ENCODE data around the gene DENND6B.

Gene DENND6B

DNA sequence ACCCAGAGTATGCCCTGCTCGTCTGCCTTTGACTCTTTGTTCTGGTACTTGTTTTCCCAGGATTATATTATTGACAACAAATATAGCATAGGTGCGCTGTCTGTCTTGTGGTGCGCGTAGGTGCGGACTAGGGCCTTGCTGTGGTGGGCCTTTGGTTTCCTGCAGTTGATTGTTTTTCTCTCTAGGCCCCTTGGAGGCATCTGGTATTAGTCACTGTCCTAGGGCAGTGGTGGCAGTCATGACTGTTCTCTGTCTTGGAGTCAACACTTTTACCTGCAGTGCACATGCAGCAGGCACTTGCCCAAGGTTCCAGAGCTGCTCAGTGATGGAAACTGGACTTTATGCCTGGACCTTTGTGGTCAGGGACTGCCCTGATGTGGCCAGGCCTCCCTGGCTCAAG is 34.9 kb upstream of the DENND6B start:
- no peak overlapping the region for H3K4me3 ChIP-seq (ENCODE audit: control insufficient read depth, low read depth, low read length)
- no peak for DNase-seq (ENCODE audit: low read depth)
- TF ChIP-seq, protein P1, sequence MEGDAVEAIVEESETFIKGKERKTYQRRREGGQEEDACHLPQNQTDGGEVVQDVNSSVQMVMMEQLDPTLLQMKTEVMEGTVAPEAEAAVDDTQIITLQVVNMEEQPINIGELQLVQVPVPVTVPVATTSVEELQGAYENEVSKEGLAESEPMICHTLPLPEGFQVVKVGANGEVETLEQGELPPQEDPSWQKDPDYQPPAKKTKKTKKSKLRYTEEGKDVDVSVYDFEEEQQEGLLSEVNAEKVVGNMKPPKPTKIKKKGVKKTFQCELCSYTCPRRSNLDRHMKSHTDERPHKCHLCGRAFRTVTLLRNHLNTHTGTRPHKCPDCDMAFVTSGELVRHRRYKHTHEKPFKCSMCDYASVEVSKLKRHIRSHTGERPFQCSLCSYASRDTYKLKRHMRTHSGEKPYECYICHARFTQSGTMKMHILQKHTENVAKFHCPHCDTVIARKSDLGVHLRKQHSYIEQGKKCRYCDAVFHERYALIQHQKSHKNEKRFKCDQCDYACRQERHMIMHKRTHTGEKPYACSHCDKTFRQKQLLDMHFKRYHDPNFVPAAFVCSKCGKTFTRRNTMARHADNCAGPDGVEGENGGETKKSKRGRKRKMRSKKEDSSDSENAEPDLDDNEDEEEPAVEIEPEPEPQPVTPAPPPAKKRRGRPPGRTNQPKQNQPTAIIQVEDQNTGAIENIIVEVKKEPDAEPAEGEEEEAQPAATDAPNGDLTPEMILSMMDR (IDR thresholded peaks at IDR 0.05; ENCODE audit: control insufficient read depth, insufficient read depth, low read depth, low read length, missing control alignments): no peak

DNA sequence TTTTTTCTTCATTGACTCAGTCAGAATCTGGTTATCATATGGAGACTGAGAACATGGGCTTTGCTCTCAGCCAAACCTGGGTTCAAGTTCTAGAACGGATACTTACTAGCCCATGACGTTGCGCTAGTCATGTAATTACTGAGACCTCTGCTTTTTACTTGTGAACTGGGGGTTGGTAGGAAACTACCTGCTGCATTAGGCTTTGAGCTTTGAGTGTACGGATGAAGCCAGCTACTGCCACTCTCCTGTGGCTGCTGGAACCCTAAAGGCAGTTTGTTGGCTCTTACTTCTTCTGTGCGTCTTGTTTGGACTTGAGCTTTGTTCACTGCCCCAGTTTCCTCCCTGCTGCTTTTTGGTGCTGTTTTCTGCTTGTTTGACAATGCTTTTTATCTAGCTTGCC is 34.4 kb upstream of the DENND6B start:
- DNase-seq (ENCODE audit: low read depth): no peak
- TF ChIP-seq, protein P1 (IDR thresholded peaks at IDR 0.05; ENCODE audit: control insufficient read depth, insufficient read depth, low read depth, low read length, missing control alignments): no peak

DNA sequence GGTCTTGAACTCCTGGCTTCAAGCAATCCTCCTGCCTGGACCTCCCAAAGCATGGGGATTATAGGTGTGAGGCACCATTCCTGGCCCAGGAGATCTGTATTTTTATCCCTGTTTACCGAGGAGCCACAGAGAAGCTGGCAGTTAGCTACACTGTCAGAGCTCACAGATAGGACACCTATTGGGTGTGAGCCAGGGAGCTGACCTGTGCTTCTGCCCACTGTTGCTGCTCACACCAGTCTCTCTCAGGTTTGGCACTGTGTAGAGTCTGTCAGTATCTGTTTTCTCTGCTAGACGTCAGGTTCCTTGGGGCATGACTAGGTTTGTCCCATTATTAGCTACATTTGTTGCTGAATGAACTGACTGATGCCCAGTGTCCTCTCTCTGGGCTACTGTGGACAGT is 33.8 kb upstream of the DENND6B start:
- DNase-seq (ENCODE audit: low read depth): no peak
- H3K4me3 ChIP-seq (ENCODE audit: control insufficient read depth, low read depth, low read length): no peak overlapping the region
- TF ChIP-seq, protein P1 (IDR thresholded peaks at IDR 0.05; ENCODE audit: control insufficient read depth, insufficient read depth, low read depth, low read length, missing control alignments): no peak

More for the DNA sequence above, 34.4 kb upstream of the DENND6B start:
- H3K4me3 ChIP-seq (ENCODE audit: control insufficient read depth, low read depth, low read length): no peak overlapping the region

DNA sequence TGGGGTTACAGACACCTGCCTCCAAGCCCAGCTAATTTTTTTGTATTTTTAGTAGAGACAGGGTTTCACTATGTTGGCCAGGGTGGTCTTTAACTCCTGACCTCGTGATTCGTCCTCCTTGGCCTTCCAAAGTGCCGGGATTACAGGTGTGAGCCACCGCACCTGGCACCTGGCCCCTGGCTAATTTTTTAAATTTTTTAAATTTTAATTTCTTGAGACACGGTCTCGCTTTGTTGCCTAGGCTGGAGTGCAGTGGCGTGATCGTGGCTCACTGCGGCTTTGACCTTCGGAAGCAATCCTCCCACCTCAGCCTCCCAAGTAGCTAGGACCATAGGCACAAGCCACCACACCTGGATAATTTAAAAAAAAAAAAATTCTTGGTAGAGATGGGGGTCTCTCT is 30.9 kb upstream of the DENND6B start:
- no peak overlapping the region for H3K4me3 ChIP-seq (ENCODE audit: control insufficient read depth, low read depth, low read length)
- DNase-seq (ENCODE audit: low read depth): no peak
- TF ChIP-seq, protein P1 (IDR thresholded peaks at IDR 0.05; ENCODE audit: control insufficient read depth, insufficient read depth, low read depth, low read length, missing control alignments): no peak

DNA sequence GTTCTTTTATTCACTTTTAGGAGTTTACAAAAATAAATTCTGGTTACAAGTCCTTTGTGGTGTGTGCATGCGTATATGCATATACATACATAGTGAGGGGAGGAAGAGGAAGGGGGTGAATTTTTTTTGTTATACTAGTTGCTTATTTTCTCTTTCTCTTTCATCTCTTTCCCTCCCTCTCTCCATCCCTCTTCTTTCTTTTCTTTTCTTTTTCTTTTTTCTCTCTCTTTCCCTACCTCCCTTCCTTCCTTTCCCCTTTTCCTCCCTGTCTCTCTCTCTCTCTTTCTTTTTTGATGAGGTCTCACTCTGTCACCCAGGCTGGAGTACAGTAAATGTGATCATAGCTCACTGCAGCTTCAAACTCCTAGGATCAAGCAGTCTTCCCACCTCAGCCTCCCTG is 30.4 kb upstream of the DENND6B start:
- no peak for DNase-seq (ENCODE audit: low read depth)
- no peak overlapping the region for H3K4me3 ChIP-seq (ENCODE audit: control insufficient read depth, low read depth, low read length)
- TF ChIP-seq, protein P1 (IDR thresholded peaks at IDR 0.05; ENCODE audit: control insufficient read depth, insufficient read depth, low read depth, low read length, missing control alignments): no peak

DNA sequence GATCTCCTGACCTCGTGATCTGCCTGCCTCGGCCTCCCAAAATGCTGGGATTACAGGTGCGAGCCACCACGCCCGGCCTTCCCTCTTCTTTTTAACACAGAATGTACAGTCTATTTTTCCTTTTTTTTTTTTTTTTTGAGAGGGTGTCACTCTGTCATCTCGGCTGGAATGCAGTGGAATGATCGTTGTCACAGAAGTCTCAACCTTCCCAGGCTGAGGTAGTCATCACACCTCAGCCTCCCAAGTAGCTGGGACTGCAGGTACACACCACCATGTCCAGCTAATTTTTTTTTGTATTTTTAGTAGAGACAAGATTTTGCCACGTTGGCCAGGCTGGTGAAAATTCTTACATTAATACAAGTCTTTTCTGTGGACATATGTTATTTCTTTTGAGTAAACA is 29.4 kb upstream of the DENND6B start:
- no peak for DNase-seq (ENCODE audit: low read depth)
- H3K4me3 ChIP-seq (ENCODE audit: control insufficient read depth, low read depth, low read length): no peak overlapping the region
- TF ChIP-seq, protein P1 (IDR thresholded peaks at IDR 0.05; ENCODE audit: control insufficient read depth, insufficient read depth, low read depth, low read length, missing control alignments): no peak

DNA sequence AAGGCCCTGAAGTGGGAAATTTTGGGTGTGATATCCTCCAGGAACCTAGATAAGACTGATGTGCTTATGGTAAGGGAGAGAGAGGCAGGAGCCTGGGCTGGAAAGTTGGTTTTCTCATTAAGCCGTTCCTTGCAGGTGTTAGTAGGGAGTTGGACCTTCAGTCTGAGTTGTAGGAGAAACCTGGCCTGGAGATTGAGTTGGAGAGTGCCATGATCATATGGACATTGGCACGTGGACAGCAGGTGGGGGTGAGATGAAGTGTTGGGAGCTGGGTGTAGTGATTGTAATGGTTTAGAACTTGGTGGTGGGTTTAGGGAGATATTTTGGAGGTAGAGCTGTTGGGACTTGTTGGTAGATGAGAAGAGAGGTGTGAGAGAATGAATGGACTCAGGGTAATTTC is 21.2 kb upstream of the DENND6B start:
- TF ChIP-seq, protein P1 (IDR thresholded peaks at IDR 0.05; ENCODE audit: control insufficient read depth, insufficient read depth, low read depth, low read length, missing control alignments): no peak
- no peak for DNase-seq (ENCODE audit: low read depth)
- H3K4me3 ChIP-seq (ENCODE audit: control insufficient read depth, low read depth, low read length): no peak overlapping the region
